Stimulated activated effector memory CD8-positive, alpha-beta T cell treated with anti-CD3 and anti-CD28 coated beads, Interleukin-12 subunit alpha, Interleukin-12 subunit beta, amount 100 ng/mL, for 72 hours (primary cell): ENCODE data around the gene BFAR.
"Not testable (repeated sequence)": the region's sequence is repeated elsewhere in the genome, so short reads cannot be mapped to it uniquely, and the experiment has no call there.

ENCODE experiments used
- ATAC-seq: fragments of 150-1000 bp; cut with Tn5 transposase; 2 replicates; pipeline ENCODE4 v1.10.0; 2021
- DNase-seq, 2 donors: peaks; one replicate each; pipeline ENCODE4 v3.0.0; 2021 to 2022; ENCODE audit warnings: low spot score in 2 of 2
- H3K27ac Mint-ChIP-seq: one replicate; pipeline ENCODE4 v1.8.0; 2022; ENCODE audit warnings: mild to moderate bottlenecking, mixed read lengths
- H3K36me3 Mint-ChIP-seq: one replicate; pipeline ENCODE4 v1.8.0; 2022; ENCODE audit warnings: mild to moderate bottlenecking, mixed read lengths
- H3K4me1 Mint-ChIP-seq: one replicate; pipeline ENCODE4 v1.8.0; 2022; ENCODE audit warnings: mixed read lengths
- H3K4me3 Mint-ChIP-seq: one replicate; pipeline ENCODE4 v1.8.0; 2022; ENCODE audit warnings: mild to moderate bottlenecking, mixed read lengths
- H3K9me3 Mint-ChIP-seq: one replicate; pipeline ENCODE4 v1.8.0; 2022; ENCODE audit warnings: mixed read lengths

The BFAR gene

DNA sequence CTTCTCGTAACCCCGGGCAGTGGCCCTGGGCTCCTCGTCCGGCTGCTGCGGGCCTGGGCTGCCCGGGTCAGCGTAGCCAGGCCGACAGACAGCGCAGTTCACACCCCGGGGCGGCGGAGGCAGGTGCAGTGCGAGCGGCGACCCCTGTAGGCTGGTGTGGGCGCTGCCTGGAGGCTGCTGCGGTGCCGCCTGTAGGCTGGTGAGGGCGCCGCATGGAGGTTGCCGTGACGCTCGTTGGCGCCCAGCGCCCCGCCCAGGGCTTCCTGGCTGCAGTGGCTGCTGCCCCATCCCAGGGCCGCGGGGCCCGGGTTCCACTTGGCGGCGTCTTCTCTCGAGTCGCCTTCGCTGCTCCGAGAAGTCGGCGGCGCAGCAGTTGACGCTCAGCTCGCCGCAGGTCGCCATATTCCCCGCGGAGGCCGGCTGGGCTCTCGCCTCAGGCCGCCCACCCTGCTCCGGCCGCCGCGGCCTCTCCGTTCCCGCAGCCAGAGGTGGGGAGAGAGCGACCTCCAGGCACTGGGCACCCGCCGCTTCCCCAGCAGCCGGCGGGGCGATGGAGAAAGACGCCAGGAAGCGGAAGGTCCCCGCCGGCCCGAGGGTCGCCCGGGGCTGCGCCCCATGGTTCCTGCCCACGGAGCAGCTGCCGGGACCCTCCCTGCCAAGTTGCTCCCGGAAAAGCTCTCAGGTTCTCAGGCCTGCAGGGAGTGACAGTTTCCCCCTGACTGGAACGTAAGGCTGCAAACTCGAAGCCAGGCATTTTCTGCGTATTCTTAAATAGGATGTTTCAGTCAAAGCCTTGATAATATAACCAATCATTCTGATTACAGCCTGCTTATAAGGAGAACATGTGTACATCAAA lies 70.6 kb downstream of the BFAR start, which contains the start of gene NPIPA3:
TSS of gene NPIPA3 (plus strand) at position 256 of the 856 bp plus-strand sequence. CDS start 5,533 bp downstream, outside the sequence.
- not testable (repeated sequence) for H3K9me3 Mint-ChIP-seq, H3K4me1 Mint-ChIP-seq, H3K36me3 Mint-ChIP-seq, DNase-seq, H3K4me3 Mint-ChIP-seq, H3K27ac Mint-ChIP-seq
- ATAC-seq: peak; percentile 99
